ENCODE measurements around the gene MOG.

The MOG gene

DNA sequence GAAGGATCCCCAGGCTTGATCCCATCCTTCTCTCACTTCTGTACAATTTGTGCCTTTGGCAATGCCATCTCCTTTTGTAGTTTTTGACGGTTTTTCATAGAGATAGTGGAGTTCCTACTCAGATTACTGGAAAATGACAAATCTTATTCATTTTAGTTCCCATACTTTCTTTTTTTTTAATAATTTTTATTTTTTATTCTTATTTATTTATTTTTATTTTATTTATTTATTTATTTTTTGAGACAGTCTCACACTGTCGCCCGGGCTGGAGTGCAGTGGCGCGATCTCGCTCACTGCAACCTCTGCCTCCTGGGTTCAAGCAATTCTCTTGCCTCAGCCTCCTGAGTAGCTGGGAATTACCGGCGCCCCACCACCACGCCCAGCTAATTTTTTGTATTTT is 19.6 kb upstream of the MOG start:
- H3F3A ChIP-seq (ENCODE audit: insufficient read depth, low read length) = no peaks in the 10 kb centered on the region
- H3K9me3 ChIP-seq (ENCODE audit: low read length) = no peaks in the 10 kb centered on the region
- H3K36me3 ChIP-seq (ENCODE audit: insufficient read depth, low read length) = no peaks in the 10 kb centered on the region
- no peaks in the 10 kb centered on the region for H3K9me2 ChIP-seq (ENCODE audit: low read depth, low read length)
- H3K27me3 ChIP-seq (ENCODE audit: insufficient read depth, low read length) = 0 out of 2 replicates have a peak, but pooled peaks cover 3% of the 10 kb centered on the region
- no peak overlapping the region for H3K4me2 ChIP-seq (ENCODE audit: low read length)
- H2AFZ ChIP-seq (ENCODE audit: low read length) = no peak overlapping the region
- H3K4me1 ChIP-seq (ENCODE audit: insufficient read depth, low read length, severe bottlenecking) = peaks cover 12% of the 10 kb centered on the region
- no peak overlapping the region for H3K27ac ChIP-seq (ENCODE audit: low read depth, low read length, poor library complexity, severe bottlenecking)
- H3K4me3 ChIP-seq (ENCODE audit: low read depth, low read length, poor library complexity, severe bottlenecking) = no peak overlapping the region
- TF ChIP-seq EZH2 (IDR thresholded peaks at IDR 0.05; ENCODE audit: borderline replicate concordance, low read length) = no peak
- TF ChIP-seq, protein P1, sequence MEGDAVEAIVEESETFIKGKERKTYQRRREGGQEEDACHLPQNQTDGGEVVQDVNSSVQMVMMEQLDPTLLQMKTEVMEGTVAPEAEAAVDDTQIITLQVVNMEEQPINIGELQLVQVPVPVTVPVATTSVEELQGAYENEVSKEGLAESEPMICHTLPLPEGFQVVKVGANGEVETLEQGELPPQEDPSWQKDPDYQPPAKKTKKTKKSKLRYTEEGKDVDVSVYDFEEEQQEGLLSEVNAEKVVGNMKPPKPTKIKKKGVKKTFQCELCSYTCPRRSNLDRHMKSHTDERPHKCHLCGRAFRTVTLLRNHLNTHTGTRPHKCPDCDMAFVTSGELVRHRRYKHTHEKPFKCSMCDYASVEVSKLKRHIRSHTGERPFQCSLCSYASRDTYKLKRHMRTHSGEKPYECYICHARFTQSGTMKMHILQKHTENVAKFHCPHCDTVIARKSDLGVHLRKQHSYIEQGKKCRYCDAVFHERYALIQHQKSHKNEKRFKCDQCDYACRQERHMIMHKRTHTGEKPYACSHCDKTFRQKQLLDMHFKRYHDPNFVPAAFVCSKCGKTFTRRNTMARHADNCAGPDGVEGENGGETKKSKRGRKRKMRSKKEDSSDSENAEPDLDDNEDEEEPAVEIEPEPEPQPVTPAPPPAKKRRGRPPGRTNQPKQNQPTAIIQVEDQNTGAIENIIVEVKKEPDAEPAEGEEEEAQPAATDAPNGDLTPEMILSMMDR (IDR thresholded peaks at IDR 0.05; ENCODE audit: low read length) = no peak
- no peak overlapping the region for H3K9ac ChIP-seq (ENCODE audit: low read length)
- H4K20me1 ChIP-seq (ENCODE audit: insufficient read depth, low read length) = no peaks in the 10 kb centered on the region
- H3K79me2 ChIP-seq (ENCODE audit: insufficient read depth, low read length) = no peaks in the 10 kb centered on the region

DNA sequence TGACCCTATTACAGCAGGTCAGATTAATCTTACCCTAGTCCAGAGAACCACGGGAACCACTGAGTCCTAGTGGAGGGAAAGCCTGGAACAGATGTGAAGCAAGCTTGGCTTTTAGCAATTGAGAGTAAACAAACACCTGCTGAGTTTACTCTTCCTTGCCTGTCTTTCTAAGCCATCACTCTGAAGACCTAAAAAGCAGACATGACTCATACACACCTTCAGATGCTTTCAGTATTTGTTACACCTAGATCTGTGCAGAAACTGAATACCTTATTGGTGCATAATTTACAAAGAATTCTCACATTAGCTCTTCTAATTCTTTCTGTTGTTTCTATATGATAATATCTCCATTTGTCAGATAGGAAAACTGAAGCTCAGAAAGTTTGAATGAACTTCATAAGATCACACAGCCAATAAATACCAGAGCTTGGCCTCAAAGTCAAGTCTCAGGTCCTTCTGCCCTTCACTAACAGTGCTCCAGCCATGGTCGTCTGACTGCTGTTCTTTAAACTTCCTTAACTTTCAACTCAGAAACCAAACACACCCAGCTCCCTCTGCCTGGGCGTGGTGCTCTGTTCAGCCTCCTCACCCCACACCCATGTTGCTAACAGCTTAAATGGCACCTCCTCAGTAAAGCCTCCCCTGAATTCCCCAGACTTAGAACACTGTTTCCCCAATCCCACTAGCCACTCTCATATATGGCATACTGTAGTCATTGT is 15.3 kb upstream of the MOG start:
- Histone ChIP-seq H3K4me1 (ENCODE audit: insufficient read depth, low read length, severe bottlenecking) (no peaks in the 10 kb centered on the region), H3K4me2 (ENCODE audit: low read length) (no peak overlapping the region), H3K79me2 (ENCODE audit: insufficient read depth, low read length) (no peaks in the 10 kb centered on the region), H2AFZ (ENCODE audit: low read length) (no peak overlapping the region), H3K9me3 (ENCODE audit: low read length) (no peaks in the 10 kb centered on the region), H3K27ac (ENCODE audit: low read depth, low read length, poor library complexity, severe bottlenecking) (no peak overlapping the region), H3K9me2 (ENCODE audit: low read depth, low read length) (no peaks in the 10 kb centered on the region), H3K4me3 (ENCODE audit: low read depth, low read length, poor library complexity, severe bottlenecking) (no peak overlapping the region), H3K36me3 (ENCODE audit: insufficient read depth, low read length) (no peaks in the 10 kb centered on the region), H4K20me1 (ENCODE audit: insufficient read depth, low read length) (no peaks in the 10 kb centered on the region), H3F3A (ENCODE audit: insufficient read depth, low read length) (no peaks in the 10 kb centered on the region), H3K27me3 (ENCODE audit: insufficient read depth, low read length) (0 out of 2 replicates have a peak, but pooled peaks cover 3% of the 10 kb centered on the region), H3K9ac (ENCODE audit: low read length) (no peak overlapping the region)
- TF ChIP-seq, protein P1 (IDR thresholded peaks at IDR 0.05; ENCODE audit: low read length) = no peak
- no peak for TF ChIP-seq EZH2 (IDR thresholded peaks at IDR 0.05; ENCODE audit: borderline replicate concordance, low read length)

DNA sequence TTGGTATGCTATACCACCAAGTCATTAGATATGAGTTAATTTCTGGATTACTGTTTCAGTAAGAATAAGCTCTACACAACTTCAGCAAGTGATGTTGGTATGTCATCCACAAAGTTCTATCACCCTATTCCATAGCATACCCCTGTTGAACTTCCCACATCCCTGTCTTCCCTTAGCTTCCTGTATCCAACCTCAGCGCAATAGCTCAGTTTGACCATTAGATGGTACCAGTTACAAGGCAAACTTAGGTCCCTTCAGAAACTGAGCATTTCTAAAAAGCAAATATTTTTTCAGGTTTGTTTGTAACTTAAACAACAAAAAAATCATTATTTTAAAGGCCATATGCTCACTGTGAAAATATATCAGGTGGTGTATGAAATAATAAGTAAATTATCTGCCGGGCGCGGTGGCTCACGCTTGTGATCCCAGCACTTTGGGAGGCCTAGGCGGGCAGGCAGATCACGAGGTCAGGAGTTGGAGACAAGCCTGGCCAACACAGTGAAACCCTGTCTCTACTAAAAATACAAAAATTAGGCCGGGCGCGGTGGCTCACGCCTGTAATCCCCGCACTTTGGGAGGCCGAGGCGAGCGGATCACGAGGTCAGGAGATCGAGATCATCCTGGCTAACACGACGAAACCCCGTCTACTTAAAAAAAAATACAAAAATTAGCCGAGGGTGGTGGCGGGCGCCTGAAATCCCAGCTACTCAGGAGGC is 8.8 kb upstream of the MOG start:
- no peaks in the 10 kb centered on the region for H3K36me3 ChIP-seq (ENCODE audit: insufficient read depth, low read length)
- no peak overlapping the region for H3K4me3 ChIP-seq (ENCODE audit: low read depth, low read length, poor library complexity, severe bottlenecking)
- no peak overlapping the region for H3K27ac ChIP-seq (ENCODE audit: low read depth, low read length, poor library complexity, severe bottlenecking)
- H3K9ac ChIP-seq (ENCODE audit: low read length) = no peak overlapping the region
- H3K9me2 ChIP-seq (ENCODE audit: low read depth, low read length) = no peaks in the 10 kb centered on the region
- H3K27me3 ChIP-seq (ENCODE audit: insufficient read depth, low read length) = no peaks in the 10 kb centered on the region
- H2AFZ ChIP-seq (ENCODE audit: low read length) = no peak overlapping the region
- H3K79me2 ChIP-seq (ENCODE audit: insufficient read depth, low read length) = no peaks in the 10 kb centered on the region
- peaks cover 12% of the 10 kb centered on the region for H3K4me1 ChIP-seq (ENCODE audit: insufficient read depth, low read length, severe bottlenecking)
- no peaks in the 10 kb centered on the region for H3K9me3 ChIP-seq (ENCODE audit: low read length)
- no peaks in the 10 kb centered on the region for H4K20me1 ChIP-seq (ENCODE audit: insufficient read depth, low read length)
- H3K4me2 ChIP-seq (ENCODE audit: low read length) = no peak overlapping the region
- H3F3A ChIP-seq (ENCODE audit: insufficient read depth, low read length) = no peaks in the 10 kb centered on the region
- TF ChIP-seq EZH2 (IDR thresholded peaks at IDR 0.05; ENCODE audit: borderline replicate concordance, low read length) = no peak
- TF ChIP-seq, protein P1 (IDR thresholded peaks at IDR 0.05; ENCODE audit: low read length) = peak; percentile 41; the same call in 1 of the 2 replicates

Measured in OCI-LY1 (cell line).